HG02763 (cell line): ENCODE results near the gene BORCS5.

ENCODE experiments used
- ATAC-seq: cut with Tn5 transposase; IDR thresholded peaks from one replicate; pipeline ENCODE4 v1.9.1; 2021; ENCODE audit warnings: mild to moderate bottlenecking, moderate library complexity; ENCODE audit not compliant: unreplicated experiment

BORCS5 gene

GRCh38 chr12:12353276-12353675 is 3.6 kb upstream of the BORCS5 start:
- ATAC-seq, result no peak

- no peak for ATAC-seq
Measured at GRCh38 chr12:12353807-12354206, 3.1 kb upstream of the BORCS5 start.

- ATAC-seq, result no peak
Measured at GRCh38 chr12:12356467-12356895, 397 bp upstream of the BORCS5 start.

- ATAC-seq, result no peak
Measured at GRCh38 chr12:12357719-12358461, 1.0 kb downstream of the BORCS5 start.

- ATAC-seq, result no peak
Measured at GRCh38 chr12:12358528-12358927, 1.6 kb downstream of the BORCS5 start.

- ATAC-seq, result no peak
Measured at GRCh38 chr12:12364787-12365445, 8.0 kb downstream of the BORCS5 start.

GRCh38 chr12:12365446-12365802 is 8.5 kb downstream of the BORCS5 start:
- ATAC-seq, result no peak

GRCh38 chr12:12365931-12366431 is 9.1 kb downstream of the BORCS5 start:
- ATAC-seq, result no peak

GRCh38 chr12:12366701-12367481 is 10.0 kb downstream of the BORCS5 start:
- no peak for ATAC-seq

- ATAC-seq, result no peak
Measured at GRCh38 chr12:12367482-12367998, 10.7 kb downstream of the BORCS5 start.

GRCh38 chr12:12372946-12373722 is 16.3 kb downstream of the BORCS5 start:
- ATAC-seq, result no peak

GRCh38 chr12:12376646-12377448 is 20.0 kb downstream of the BORCS5 start:
- ATAC-seq, result no peak

GRCh38 chr12:12378616-12379015 is 21.7 kb downstream of the BORCS5 start:
- no peak for ATAC-seq

- no peak for ATAC-seq
Measured at GRCh38 chr12:12379831-12380730, 23.2 kb downstream of the BORCS5 start.

GRCh38 chr12:12380949-12381593 is 24.2 kb downstream of the BORCS5 start:
- ATAC-seq, result no peak

- ATAC-seq, result no peak
Measured at GRCh38 chr12:12381982-12382381, 25.1 kb downstream of the BORCS5 start.

- ATAC-seq, result no peak
Measured at GRCh38 chr12:12384571-12385340, 27.9 kb downstream of the BORCS5 start.
